Heart left ventricle (tissue), 16 donors: ENCODE measurements around the gene ATPAF1. TPM values are rescaled to one million over a fixed set of nuclear protein-coding genes. Genes with fewer than 3 reads are reported as not detected.
A peak's percentile ranks its signal among the peaks of the same experiment; 100 is the strongest.

Experiments used
- ATAC-seq, 4 donors: fragments of 200-7000 bp; cut with Tn5 transposase; one replicate each; pipeline ENCODE4 v1.9.1; 2020 to 2022; ENCODE audit warnings: moderate library complexity in 4 of 4, mild to moderate bottlenecking in 3 of 4, moderate number of reproducible peaks in 1 of 4
- DNase-seq, 5 donors: peaks; one replicate each; pipeline ENCODE4 v3.0.0-alpha.2; 2020
- H3K27ac ChIP-seq, 12 donors: fragments of 200-600 bp; sonication (generic) in 4 of 12; one replicate each; pipeline versions ENCODE4 v1.5.0 to v1.8.0; 2016 to 2022; ENCODE audit warnings: mild to moderate bottlenecking in 2 of 12
- H3K27me3 ChIP-seq, 9 donors: fragments of 200-600 bp; sonication (generic) in 2 of 9; one replicate each; pipeline versions ENCODE4 v1.5.1 to v1.8.0; 2016 to 2022; ENCODE audit warnings: mild to moderate bottlenecking in 3 of 9
- H3K36me3 ChIP-seq, 9 donors: fragments of 200-600 bp; sonication (generic) in 2 of 9; one replicate each; pipeline versions ENCODE4 v1.5.0 to v1.8.0; 2018 to 2022; ENCODE audit warnings: mild to moderate bottlenecking in 2 of 9
- H3K4me1 ChIP-seq, 12 donors: fragments of 200-600 bp; sonication (generic) in 4 of 12; one replicate each; pipeline versions ENCODE4 v1.5.0 to v1.8.0; 2016 to 2022; ENCODE audit warnings: mild to moderate bottlenecking in 3 of 12
- H3K4me3 ChIP-seq, 12 donors: fragments of 200-600 bp; sonication (generic) in 4 of 12; one replicate each; pipeline versions ENCODE4 v1.5.0 to v1.8.0; 2017 to 2022; ENCODE audit warnings: mild to moderate bottlenecking in 9 of 12, moderate library complexity in 4 of 12
- H3K9me3 ChIP-seq, 12 donors: fragments of 200-600 bp; sonication (generic) in 4 of 12; one replicate each; pipeline versions ENCODE4 v1.5.0 to v1.8.0; 2016 to 2022; ENCODE audit warnings: mild to moderate bottlenecking in 1 of 12
- CTCF ChIP-seq, 12 donors: fragments of 200-600 bp; sonication (generic) in 4 of 12; IDR thresholded peaks; one replicate each; pipeline versions ENCODE4 v1.5.0 to v1.8.0; 2018 to 2022; ENCODE audit warnings: antibody characterized with exemption in 12 of 12, mild to moderate bottlenecking in 5 of 12
- POLR2A ChIP-seq, 2 donors: fragments of 450-650 bp; IDR thresholded peaks; one replicate each; pipeline ENCODE4 v1.6.1; 2017; ENCODE audit warnings: antibody characterized with exemption in 2 of 2, mild to moderate bottlenecking in 2 of 2, moderate library complexity in 2 of 2
- whole genome bisulfite sequencing, 4 donors: extraction: QIAGEN DNeasy Blood & Tissue Kit in 2 of 4; methylation state at CpG; one replicate each; pipeline versions ENCODE4 v1.1.5 to v1.1.7; 2013 to 2018; 5-methylcytosine and 5-hydroxymethylcytosine counted together
- intact Hi-C, 10 donors: fragments of 100-400 bp; cut with DNase I; formaldehyde crosslinking; loops; one replicate each; pipeline versions ENCODE4 v1.11.1 to v1.14.2; 2022
- polyA plus RNA-seq, 2 donors: library from polyadenylated mRNA; stranded (reverse); fragments of 200-250 nt; gene quantifications; one replicate each; pipeline ENCODE4 v1.2.3, GENCODE V29; 2013
- total RNA-seq, 9 donors: library from RNA; depleted of rRNA in 2 of 9; stranded (reverse); fragments of >200 nt in 2 of 9; fragmentation: NEBNext Ultra II Directional in 3 of 9; extraction: Animal tissue kit (Norgen Biotek cat#: 25700) in 3 of 9; gene quantifications; one replicate each; pipeline versions ENCODE4 v1.1.0 to v1.2.4, GENCODE V29; 2016 to 2023
- donor health status: ischemic (EF 13 %, LVEDD 7.1; RV severe dilation, severe dysfunction).
- donor health status: healthy with polysubstance abuse.
- donor health status: DM: no; HTN: yes; CAD: no.
- donor health status: DM: no; HTN: no; CAD: no.
- donor health status: ischemic (EF 25% LVEDD 6.9; RV normal size, moderate dysfunction).
- donor health status: ischemic (EF 25% LVEDD 5.7; RV mildly dilated, moderate dysfunction).
- donor health status: healthy.
- donor health status: DM: yes; HTN: yes; CAD: no.
- donor health status: ischemic (EF 35%, LVEDD 5.7; RV mildly dilated, moderate dysfunction).
- donor health status: nonischemic (EF 11% LVEDD 7.7; RV severe dilation, severe dysfunction).
- donor health status: DM: yes; HTN: yes; CAD: no.
- donor health status: PGD.
- donor health status: ischemic (EF 29% LVEDD 5.4; RV normal size, mild dysfunction).
- donor health status: nonischemic (EF 23%, LVEDD 6.1; RV moderate dilation, normal function).

The ATPAF1 gene
- total and polyA plus RNA-seq, 11 donors, result 96.8 to 263 (median 179) TPM

- Histone ChIP-seq H3K4me3 (peak within 1 kb of the TSS; percentile 59 to 95 (median 77)), H3K36me3 (peaks cover 0 to 17% (median 7%) of the 10 kb centered on the region in 9 donors), H3K27ac (peak within 1 kb of the TSS; percentile 84 to 97 (median 92)), H3K9me3 (no peaks in the 10 kb centered on the region), H3K4me1 (peaks cover 7 to 54% (median 49%) of the 10 kb centered on the region in 12 donors), H3K27me3 (no peaks in the 10 kb centered on the region)
- intact Hi-C loops, result loop anchor here in 5 of 10 donors (5.0 to 10.0 kb wide), 4 partner anchors 48 to 101 kb away; partner anchors contain the start of genes EFCAB14 (in 4 of the 5) and ATPAF1 (in 3 of the 5)
- DNase-seq (peak; percentile 90 to 94 (median 91)), ATAC-seq (peak; percentile 86 to 95 (median 92))
- TF ChIP-seq POLR2A (IDR thresholded peaks at IDR 0.05) (peak; percentile 80 to 94), CTCF (IDR thresholded peaks at IDR 0.05) (no peak)
- WGBS, 4 donors, result 0 to 1% (median 1%) methylated on average over 22 to 62 of the region's 62 CpGs
These were observed 51.7 kb downstream of the ATPAF1 start, which contains the start of gene MOB3C for GRCh38 chr1:46616277-46617107. TSS of gene MOB3C (minus strand) at chr1:46616811. CDS start at chr1:46613321, 3,490 bp downstream.

- Histone ChIP-seq H3K27ac (peak overlapping the region; percentile 84 to 97 (median 92)), H3K4me3 (peak overlapping the region; percentile 59 to 95 (median 77)), H3K9me3 (no peaks in the 10 kb centered on the region), H3K36me3 (peaks cover 0 to 25% (median 12%) of the 10 kb centered on the region in 9 donors), H3K4me1 (peaks cover 7 to 61% (median 53%) of the 10 kb centered on the region in 12 donors), H3K27me3 (no peaks in the 10 kb centered on the region)
- ATAC-seq (no peak), DNase-seq (no peak)
- TF ChIP-seq CTCF (IDR thresholded peaks at IDR 0.05), result no peak
- 39 to 50% (median 43%) methylated on average over 3 of the region's 3 CpGs for WGBS, 4 donors
- intact Hi-C loops, result loop anchor here in 5 of 10 donors (5.0 to 10.0 kb wide), 4 partner anchors 49 to 102 kb away; partner anchors contain the start of genes EFCAB14 (in 4 of the 5) and ATPAF1 (in 3 of the 5)
These were observed 52.4 kb downstream of the ATPAF1 start for GRCh38 chr1:46615735-46616134.

- intact Hi-C loops, result loop anchor here in 5 of 10 donors (5.0 to 10.0 kb wide), 4 partner anchors 50 to 102 kb away; partner anchors contain the start of genes EFCAB14 (in 4 of the 5) and ATPAF1 (in 3 of the 5)
- peaks cover 7 to 62% (median 54%) of the 10 kb centered on the region in 12 donors for H3K4me1 ChIP-seq
- 92 to 96% (median 94%) methylated on average over 2 of the region's 2 CpGs for WGBS, 4 donors
- DNase-seq (no peak), ATAC-seq (no peak)
- no peaks in the 10 kb centered on the region for H3K9me3 ChIP-seq
- H3K27me3 ChIP-seq, result no peaks in the 10 kb centered on the region
- H3K36me3 ChIP-seq, result peaks cover 0 to 30% (median 17%) of the 10 kb centered on the region in 9 donors
- peak overlapping the region in 9 of 12 donors; percentile 66 to 95 (median 80) for H3K4me3 ChIP-seq
- TF ChIP-seq CTCF (IDR thresholded peaks at IDR 0.05), result no peak
- TF ChIP-seq POLR2A (IDR thresholded peaks at IDR 0.05), result no peak
- H3K27ac ChIP-seq, result peak overlapping the region in 9 of 12 donors; percentile 71 to 97 (median 92)
These were observed 53.1 kb downstream of the ATPAF1 start for GRCh38 chr1:46615088-46615487.

GRCh38 chr1:46614604-46614984 is 53.6 kb downstream of the ATPAF1 start:
- H3K27ac ChIP-seq, result peak overlapping the region in 11 of 12 donors; percentile 36 to 97 (median 78)
- H3K4me3 ChIP-seq, result peak overlapping the region in 5 of 12 donors; percentile 30 to 85 (median 74)
- DNase-seq, result no peak
- ATAC-seq, result no peak
- WGBS, 4 donors, result 73 to 83% (median 78%) methylated on average over 2 of the region's 2 CpGs
- no peak for TF ChIP-seq CTCF (IDR thresholded peaks at IDR 0.05)
- TF ChIP-seq POLR2A (IDR thresholded peaks at IDR 0.05), result no peak
- H3K9me3 ChIP-seq, result no peaks in the 10 kb centered on the region
- intact Hi-C loops, result loop anchor here in 3 of 10 donors (10.0 kb wide), 2 partner anchors 50 to 100 kb away; partner anchors contain the start of genes EFCAB14 (in 2 of the 3) and ATPAF1 (in 1 of the 3)
- H3K27me3 ChIP-seq, result no peaks in the 10 kb centered on the region
- peaks cover 0 to 35% (median 21%) of the 10 kb centered on the region in 9 donors for H3K36me3 ChIP-seq
- H3K4me1 ChIP-seq, result peaks cover 7 to 62% (median 54%) of the 10 kb centered on the region in 12 donors
